ENCODE results near the gene CDC34. TPM values are rescaled to one million over a fixed set of nuclear protein-coding genes. Genes with fewer than 3 reads are reported as not detected.

CDC34 gene
- total and polyA plus RNA-seq, 9 of the 15 experiments (the other 6 are each of a cell fraction or from before 2014, with no cell fraction given), result 0.80 to 203 (median 65.5) TPM

DNA sequence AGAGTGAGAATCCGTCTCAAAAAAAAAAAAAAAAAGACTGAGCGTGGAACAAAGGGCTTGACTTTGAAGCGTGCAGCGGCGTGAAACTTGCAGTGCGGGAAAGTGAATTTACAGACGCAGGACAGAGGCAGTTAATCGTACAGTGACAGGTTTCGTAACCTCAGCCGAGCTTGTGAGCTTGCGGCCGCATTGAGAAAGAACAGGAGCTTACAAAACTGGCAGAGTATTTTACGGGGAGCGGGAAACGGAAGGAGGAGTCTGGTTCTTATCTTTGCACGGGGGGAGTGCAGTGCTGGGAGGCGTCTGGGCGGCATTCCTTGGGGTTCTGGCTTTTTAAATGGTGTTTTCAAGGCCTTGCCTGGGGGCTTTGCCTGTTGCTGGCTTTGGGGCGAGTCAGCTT is 34.8 kb downstream of the CDC34 start (continued):
- TF ChIP-seq RB1 (IDR thresholded peaks at IDR 0.05; ENCODE audit: low read depth) (peak; percentile 45; the same call in 1 of the 2 replicates), SMARCA4 (IDR thresholded peaks at IDR 0.05) (peak; percentile 72), NONO (IDR thresholded peaks at IDR 0.05; ENCODE audit: low read depth in 2 of 2, low read length in 1 of 2) (no peak), SMARCC2 (IDR thresholded peaks at IDR 0.05; ENCODE audit: low read depth) (peak; percentile 50; the same call in 1 of the 2 replicates), RNF2 (IDR thresholded peaks at IDR 0.05) (peak; percentile 61; the same call in 1 of the 2 replicates), POLR2AphosphoS5 (IDR thresholded peaks at IDR 0.05; ENCODE audit: control insufficient read depth, insufficient read depth, low read depth, low read length) (peak; percentile 35; the same call in 1 of the 2 replicates), SMARCE1 (IDR thresholded peaks at IDR 0.05) (peak; percentile 47; the same call in 1 of the 2 replicates), ZNF232 (CRISPR knock-in tag; IDR thresholded peaks at IDR 0.05) (no peak), L3MBTL2 (IDR thresholded peaks at IDR 0.05) (peak; percentile 86), STAT5A (IDR thresholded peaks at IDR 0.05; ENCODE audit: borderline replicate concordance, low read length) (0 out of 2 replicates have a peak, but pooled peaks have one; percentile 9), TRIM24 (IDR thresholded peaks at IDR 0.05) (peak; percentile 96), NRF1 (conservative IDR thresholded peaks at IDR 0.05 in 1 of 2, IDR thresholded peaks at IDR 0.05 in 1 of 2) (peak; percentile 26 to 36; a peak in 2 of 4 replicates), ZFX (CRISPR knock-in tag; IDR thresholded peaks at IDR 0.05) (peak; percentile 54; the same call in 1 of the 2 replicates), FOXK2 (conservative IDR thresholded peaks at IDR 0.05 in 1 of 2, IDR thresholded peaks at IDR 0.05 in 1 of 2; ENCODE audit: low read depth in 2 of 2) (no peak), MEIS2 (IDR thresholded peaks at IDR 0.05; ENCODE audit: partially characterized antibody) (peak; percentile 97), ZNF184 (CRISPR knock-in tag; IDR thresholded peaks at IDR 0.05) (no peak), SUPT5H (IDR thresholded peaks at IDR 0.05) (peak; percentile 45; the same call in 1 of the 2 replicates), DPF2 (IDR thresholded peaks at IDR 0.05) (peak; percentile 77), RCOR1 (IDR thresholded peaks at IDR 0.05; ENCODE audit: borderline replicate concordance in 1 of 2, low read depth in 2 of 2, low read length in 2 of 2) (peak in 1 of 2 experiments; percentile 14; a peak in 1 of 4 replicates)
- TF ChIP-seq, protein P1, sequence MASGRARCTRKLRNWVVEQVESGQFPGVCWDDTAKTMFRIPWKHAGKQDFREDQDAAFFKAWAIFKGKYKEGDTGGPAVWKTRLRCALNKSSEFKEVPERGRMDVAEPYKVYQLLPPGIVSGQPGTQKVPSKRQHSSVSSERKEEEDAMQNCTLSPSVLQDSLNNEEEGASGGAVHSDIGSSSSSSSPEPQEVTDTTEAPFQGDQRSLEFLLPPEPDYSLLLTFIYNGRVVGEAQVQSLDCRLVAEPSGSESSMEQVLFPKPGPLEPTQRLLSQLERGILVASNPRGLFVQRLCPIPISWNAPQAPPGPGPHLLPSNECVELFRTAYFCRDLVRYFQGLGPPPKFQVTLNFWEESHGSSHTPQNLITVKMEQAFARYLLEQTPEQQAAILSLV (tag; IDR thresholded peaks at IDR 0.05), result peak; percentile 57; the same call in 1 of the 2 replicates
- TF ChIP-seq, protein P2, sequence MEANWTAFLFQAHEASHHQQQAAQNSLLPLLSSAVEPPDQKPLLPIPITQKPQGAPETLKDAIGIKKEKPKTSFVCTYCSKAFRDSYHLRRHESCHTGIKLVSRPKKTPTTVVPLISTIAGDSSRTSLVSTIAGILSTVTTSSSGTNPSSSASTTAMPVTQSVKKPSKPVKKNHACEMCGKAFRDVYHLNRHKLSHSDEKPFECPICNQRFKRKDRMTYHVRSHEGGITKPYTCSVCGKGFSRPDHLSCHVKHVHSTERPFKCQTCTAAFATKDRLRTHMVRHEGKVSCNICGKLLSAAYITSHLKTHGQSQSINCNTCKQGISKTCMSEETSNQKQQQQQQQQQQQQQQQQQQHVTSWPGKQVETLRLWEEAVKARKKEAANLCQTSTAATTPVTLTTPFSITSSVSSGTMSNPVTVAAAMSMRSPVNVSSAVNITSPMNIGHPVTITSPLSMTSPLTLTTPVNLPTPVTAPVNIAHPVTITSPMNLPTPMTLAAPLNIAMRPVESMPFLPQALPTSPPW (CRISPR knock-in tag; IDR thresholded peaks at IDR 0.05), result peak; percentile 98
- TF ChIP-seq, protein P3, sequence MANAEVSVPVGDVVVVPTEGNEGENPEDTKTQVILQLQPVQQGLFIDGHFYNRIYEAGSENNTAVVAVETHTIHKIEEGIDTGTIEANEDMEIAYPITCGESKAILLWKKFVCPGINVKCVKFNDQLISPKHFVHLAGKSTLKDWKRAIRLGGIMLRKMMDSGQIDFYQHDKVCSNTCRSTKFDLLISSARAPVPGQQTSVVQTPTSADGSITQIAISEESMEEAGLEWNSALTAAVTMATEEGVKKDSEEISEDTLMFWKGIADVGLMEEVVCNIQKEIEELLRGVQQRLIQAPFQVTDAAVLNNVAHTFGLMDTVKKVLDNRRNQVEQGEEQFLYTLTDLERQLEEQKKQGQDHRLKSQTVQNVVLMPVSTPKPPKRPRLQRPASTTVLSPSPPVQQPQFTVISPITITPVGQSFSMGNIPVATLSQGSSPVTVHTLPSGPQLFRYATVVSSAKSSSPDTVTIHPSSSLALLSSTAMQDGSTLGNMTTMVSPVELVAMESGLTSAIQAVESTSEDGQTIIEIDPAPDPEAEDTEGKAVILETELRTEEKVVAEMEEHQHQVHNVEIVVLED (CRISPR knock-in tag; IDR thresholded peaks at IDR 0.05), result no peak
- TF ChIP-seq, protein P4, sequence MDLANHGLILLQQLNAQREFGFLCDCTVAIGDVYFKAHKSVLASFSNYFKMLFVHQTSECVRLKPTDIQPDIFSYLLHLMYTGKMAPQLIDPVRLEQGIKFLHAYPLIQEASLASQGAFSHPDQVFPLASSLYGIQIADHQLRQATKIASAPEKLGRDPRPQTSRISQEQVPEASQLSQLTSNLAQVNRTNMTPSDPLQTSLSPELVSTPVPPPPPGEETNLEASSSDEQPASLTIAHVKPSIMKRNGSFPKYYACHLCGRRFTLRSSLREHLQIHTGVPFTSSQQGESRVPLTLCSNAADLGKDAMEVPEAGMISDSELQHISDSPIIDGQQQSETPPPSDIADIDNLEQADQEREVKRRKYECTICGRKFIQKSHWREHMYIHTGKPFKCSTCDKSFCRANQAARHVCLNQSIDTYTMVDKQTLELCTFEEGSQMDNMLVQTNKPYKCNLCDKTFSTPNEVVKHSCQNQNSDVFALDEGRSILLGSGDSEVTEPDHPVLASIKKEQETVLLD (IDR thresholded peaks at IDR 0.05), result peak; percentile 43; the same call in 1 of the 2 replicates
- TF ChIP-seq, protein P5, sequence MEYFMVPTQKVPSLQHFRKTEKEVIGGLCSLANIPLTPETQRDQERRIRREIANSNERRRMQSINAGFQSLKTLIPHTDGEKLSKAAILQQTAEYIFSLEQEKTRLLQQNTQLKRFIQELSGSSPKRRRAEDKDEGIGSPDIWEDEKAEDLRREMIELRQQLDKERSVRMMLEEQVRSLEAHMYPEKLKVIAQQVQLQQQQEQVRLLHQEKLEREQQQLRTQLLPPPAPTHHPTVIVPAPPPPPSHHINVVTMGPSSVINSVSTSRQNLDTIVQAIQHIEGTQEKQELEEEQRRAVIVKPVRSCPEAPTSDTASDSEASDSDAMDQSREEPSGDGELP (CRISPR knock-in tag; IDR thresholded peaks at IDR 0.05; ENCODE audit: borderline replicate concordance), result 0 out of 2 replicates have a peak, but pooled peaks have one; percentile 16

Data from K562 (cell line).